Heart left ventricle (tissue), 13 donors: ENCODE data around the gene ADH1C.

Source experiments
- POLR2A ChIP-seq, 2 donors: fragments of 450-650 bp; IDR thresholded peaks; one replicate each; pipeline ENCODE4 v1.6.1; 2017; ENCODE audit warnings: antibody characterized with exemption in 2 of 2, mild to moderate bottlenecking in 2 of 2, moderate library complexity in 2 of 2
- TF ChIP-seq, protein P1 (sequence below), 12 donors: fragments of 200-600 bp; sonication (generic) in 4 of 12; IDR thresholded peaks; one replicate each; pipeline versions ENCODE4 v1.5.0 to v1.8.0; 2018 to 2022; ENCODE audit warnings: antibody characterized with exemption in 12 of 12, mild to moderate bottlenecking in 5 of 12
- donor health status: ischemic (EF 13 %, LVEDD 7.1; RV severe dilation, severe dysfunction).
- donor health status: DM: no; HTN: yes; CAD: no.
- donor health status: DM: no; HTN: no; CAD: no.
- donor health status: ischemic (EF 25% LVEDD 6.9; RV normal size, moderate dysfunction).
- donor health status: ischemic (EF 25% LVEDD 5.7; RV mildly dilated, moderate dysfunction).
- donor health status: ischemic (EF 35%, LVEDD 5.7; RV mildly dilated, moderate dysfunction).
- donor health status: nonischemic (EF 11% LVEDD 7.7; RV severe dilation, severe dysfunction).
- donor health status: DM: yes; HTN: yes; CAD: no.
- donor health status: PGD.
- donor health status: ischemic (EF 29% LVEDD 5.4; RV normal size, mild dysfunction).
- donor health status: nonischemic (EF 23%, LVEDD 6.1; RV moderate dilation, normal function).

DNA sequence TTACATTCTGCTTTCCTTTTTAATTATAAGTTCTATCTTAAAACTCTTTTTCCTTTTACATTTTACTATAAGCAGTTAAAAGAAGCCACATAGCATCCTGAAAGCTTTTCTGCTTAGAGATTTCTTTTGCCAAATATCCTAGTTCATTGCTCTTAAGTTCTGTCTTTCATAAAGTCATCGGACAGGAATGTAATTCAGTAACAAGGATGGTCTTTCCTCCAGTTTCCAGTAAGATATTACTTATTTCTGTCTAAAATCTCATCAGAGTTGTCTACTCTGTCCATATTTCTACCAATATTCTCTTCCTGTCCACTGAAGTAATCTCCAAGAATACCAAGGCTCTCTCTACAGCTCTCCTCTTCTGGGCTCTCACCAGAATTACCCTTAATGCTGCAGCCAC lies 37.5 kb upstream of the ADH1C start:
- TF ChIP-seq, protein P1, sequence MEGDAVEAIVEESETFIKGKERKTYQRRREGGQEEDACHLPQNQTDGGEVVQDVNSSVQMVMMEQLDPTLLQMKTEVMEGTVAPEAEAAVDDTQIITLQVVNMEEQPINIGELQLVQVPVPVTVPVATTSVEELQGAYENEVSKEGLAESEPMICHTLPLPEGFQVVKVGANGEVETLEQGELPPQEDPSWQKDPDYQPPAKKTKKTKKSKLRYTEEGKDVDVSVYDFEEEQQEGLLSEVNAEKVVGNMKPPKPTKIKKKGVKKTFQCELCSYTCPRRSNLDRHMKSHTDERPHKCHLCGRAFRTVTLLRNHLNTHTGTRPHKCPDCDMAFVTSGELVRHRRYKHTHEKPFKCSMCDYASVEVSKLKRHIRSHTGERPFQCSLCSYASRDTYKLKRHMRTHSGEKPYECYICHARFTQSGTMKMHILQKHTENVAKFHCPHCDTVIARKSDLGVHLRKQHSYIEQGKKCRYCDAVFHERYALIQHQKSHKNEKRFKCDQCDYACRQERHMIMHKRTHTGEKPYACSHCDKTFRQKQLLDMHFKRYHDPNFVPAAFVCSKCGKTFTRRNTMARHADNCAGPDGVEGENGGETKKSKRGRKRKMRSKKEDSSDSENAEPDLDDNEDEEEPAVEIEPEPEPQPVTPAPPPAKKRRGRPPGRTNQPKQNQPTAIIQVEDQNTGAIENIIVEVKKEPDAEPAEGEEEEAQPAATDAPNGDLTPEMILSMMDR (IDR thresholded peaks at IDR 0.05), result no peak
- TF ChIP-seq POLR2A (IDR thresholded peaks at IDR 0.05), result no peak
